ENCODE data around the gene PSMB7. TPM values are rescaled to one million over a fixed set of nuclear protein-coding genes. Genes with fewer than 3 reads are reported as not detected.

PSMB7 gene
- total RNA-seq, 1 donor from 2014 or later: 108 TPM

DNA sequence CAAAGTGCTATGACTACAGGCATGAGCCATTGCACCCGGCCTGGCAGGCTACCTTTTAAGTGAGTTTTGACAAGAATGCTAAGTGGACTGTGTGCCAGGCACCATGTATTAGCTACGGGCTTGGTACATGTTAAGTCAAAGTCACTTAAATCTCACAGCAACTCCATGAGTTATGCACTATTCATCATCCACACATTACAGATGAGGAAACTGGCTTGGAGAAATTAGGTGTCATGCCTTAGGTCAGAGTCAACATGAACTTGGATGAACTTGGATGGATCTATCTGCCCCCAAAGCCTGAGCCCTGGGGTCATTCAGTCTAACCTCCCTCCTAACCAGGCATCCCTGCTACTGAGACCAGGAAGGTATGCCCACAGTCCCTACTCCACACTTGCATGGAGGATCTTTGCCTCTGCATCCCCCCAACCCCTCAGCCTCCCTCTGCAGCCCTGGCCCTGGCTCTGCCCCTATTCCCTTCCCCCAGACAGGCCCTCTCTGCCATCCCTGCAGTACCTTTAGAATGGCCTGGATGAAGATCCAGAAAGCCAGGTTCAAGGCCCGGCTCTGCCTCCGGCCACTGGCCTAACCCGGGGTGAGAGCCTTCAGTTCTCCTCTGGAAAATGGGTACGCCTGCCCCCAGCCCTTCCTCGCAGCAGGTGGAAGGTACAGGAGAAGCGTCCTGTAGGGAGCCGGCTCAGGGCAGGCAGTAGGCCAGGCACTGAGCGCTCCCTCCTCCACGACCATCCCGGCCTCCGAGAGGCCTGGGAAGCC lies 34.3 kb upstream of the PSMB7 start:
- Mint-ChIP-seq H3K4me3 (ENCODE audit: unreplicated experiment) (no peak overlapping the region), H3K9me3 (ENCODE audit: low read depth) (no peaks in the 10 kb centered on the region), H3K36me3 (ENCODE audit: low read depth) (no peaks in the 10 kb centered on the region), H3K27me3 (ENCODE audit: low read depth) (peaks cover 18% of the 10 kb centered on the region), H3K27ac (ENCODE audit: unreplicated experiment) (no peak overlapping the region), H3K4me1 (ENCODE audit: low read depth) (peaks cover 7% of the 10 kb centered on the region)
- TF ChIP-seq, protein P1, sequence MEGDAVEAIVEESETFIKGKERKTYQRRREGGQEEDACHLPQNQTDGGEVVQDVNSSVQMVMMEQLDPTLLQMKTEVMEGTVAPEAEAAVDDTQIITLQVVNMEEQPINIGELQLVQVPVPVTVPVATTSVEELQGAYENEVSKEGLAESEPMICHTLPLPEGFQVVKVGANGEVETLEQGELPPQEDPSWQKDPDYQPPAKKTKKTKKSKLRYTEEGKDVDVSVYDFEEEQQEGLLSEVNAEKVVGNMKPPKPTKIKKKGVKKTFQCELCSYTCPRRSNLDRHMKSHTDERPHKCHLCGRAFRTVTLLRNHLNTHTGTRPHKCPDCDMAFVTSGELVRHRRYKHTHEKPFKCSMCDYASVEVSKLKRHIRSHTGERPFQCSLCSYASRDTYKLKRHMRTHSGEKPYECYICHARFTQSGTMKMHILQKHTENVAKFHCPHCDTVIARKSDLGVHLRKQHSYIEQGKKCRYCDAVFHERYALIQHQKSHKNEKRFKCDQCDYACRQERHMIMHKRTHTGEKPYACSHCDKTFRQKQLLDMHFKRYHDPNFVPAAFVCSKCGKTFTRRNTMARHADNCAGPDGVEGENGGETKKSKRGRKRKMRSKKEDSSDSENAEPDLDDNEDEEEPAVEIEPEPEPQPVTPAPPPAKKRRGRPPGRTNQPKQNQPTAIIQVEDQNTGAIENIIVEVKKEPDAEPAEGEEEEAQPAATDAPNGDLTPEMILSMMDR (IDR thresholded peaks at IDR 0.05): no peak
- peak; percentile 54 for DNase-seq (ENCODE audit: low spot score)

DNA sequence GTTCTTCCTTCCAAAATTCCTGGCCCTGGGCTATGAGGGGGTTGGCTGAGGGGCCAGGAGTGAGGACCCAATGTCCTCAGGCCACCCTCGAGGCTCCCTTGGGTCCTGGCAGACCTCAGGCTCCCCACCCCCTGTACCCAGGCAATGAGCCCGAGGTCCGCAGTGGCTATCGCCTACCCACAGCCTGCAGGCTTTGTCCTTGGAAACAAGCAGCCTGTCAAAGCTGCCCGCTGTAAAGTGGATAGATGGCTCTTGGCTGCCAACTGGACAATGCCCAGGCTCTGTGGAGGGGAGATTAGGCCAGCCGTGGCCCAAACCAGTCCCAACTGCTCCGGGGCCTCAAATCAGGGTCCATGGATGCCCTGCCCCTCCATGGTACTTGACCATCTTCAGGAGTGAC lies 32.8 kb upstream of the PSMB7 start:
- H3K4me3 Mint-ChIP-seq (ENCODE audit: unreplicated experiment): no peak overlapping the region
- H3K27me3 Mint-ChIP-seq (ENCODE audit: low read depth): peaks cover 18% of the 10 kb centered on the region
- no peaks in the 10 kb centered on the region for H3K36me3 Mint-ChIP-seq (ENCODE audit: low read depth)
- TF ChIP-seq, protein P1 (IDR thresholded peaks at IDR 0.05): no peak
- DNase-seq (ENCODE audit: low spot score): no peak
- H3K4me1 Mint-ChIP-seq (ENCODE audit: low read depth): peaks cover 7% of the 10 kb centered on the region
- no peak overlapping the region for H3K27ac Mint-ChIP-seq (ENCODE audit: unreplicated experiment)
- no peaks in the 10 kb centered on the region for H3K9me3 Mint-ChIP-seq (ENCODE audit: low read depth)

DNA sequence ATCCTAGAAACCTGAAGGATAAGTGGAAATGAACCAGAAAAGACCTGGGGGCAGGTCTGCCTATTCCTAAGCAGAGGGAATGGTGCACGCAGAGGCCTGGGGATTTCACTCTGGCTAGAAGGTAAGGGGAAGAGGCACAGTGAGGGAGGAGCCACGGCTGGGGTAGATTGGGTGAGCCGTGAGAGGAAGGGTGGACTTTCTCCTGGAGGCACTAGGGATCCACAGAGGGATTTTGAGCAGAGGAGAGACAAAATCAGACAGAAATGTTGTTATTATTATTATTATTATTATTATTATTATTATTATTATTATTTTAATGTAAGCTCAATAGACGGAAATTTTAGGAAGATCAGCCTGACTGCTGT lies 32.0 kb upstream of the PSMB7 start:
- DNase-seq (ENCODE audit: low spot score): no peak
- Mint-ChIP-seq H3K4me3 (ENCODE audit: unreplicated experiment) (no peak overlapping the region), H3K36me3 (ENCODE audit: low read depth) (no peaks in the 10 kb centered on the region), H3K4me1 (ENCODE audit: low read depth) (peaks cover 7% of the 10 kb centered on the region), H3K27ac (ENCODE audit: unreplicated experiment) (no peak overlapping the region), H3K27me3 (ENCODE audit: low read depth) (peaks cover 13% of the 10 kb centered on the region), H3K9me3 (ENCODE audit: low read depth) (no peaks in the 10 kb centered on the region)
- TF ChIP-seq, protein P1 (IDR thresholded peaks at IDR 0.05): no peak

DNA sequence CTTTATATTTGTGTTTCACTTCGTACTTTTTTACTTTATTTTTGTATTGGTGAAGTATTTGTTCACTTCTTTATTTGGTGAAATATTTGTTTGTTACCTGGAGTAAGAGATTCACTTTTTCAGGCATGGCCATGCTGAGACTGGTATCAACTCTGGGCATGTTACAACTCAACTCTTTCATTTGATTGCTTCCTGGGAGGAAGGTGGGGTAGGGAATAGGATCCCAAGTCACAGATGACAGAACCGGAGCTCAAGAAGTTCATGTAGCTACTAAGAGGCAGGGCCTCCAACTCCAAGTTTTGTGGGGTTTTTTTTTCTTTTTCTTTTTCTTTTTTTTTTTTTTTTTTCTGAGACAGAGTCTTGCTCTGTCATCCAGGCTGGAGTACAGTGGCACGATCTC lies 28.9 kb upstream of the PSMB7 start:
- TF ChIP-seq, protein P1 (IDR thresholded peaks at IDR 0.05): no peak
- Mint-ChIP-seq H3K36me3 (ENCODE audit: low read depth) (no peaks in the 10 kb centered on the region), H3K9me3 (ENCODE audit: low read depth) (no peaks in the 10 kb centered on the region), H3K4me3 (ENCODE audit: unreplicated experiment) (no peak overlapping the region), H3K4me1 (ENCODE audit: low read depth) (no peaks in the 10 kb centered on the region), H3K27me3 (ENCODE audit: low read depth) (peaks cover 7% of the 10 kb centered on the region), H3K27ac (ENCODE audit: unreplicated experiment) (no peak overlapping the region)
- no peak for DNase-seq (ENCODE audit: low spot score)

DNA sequence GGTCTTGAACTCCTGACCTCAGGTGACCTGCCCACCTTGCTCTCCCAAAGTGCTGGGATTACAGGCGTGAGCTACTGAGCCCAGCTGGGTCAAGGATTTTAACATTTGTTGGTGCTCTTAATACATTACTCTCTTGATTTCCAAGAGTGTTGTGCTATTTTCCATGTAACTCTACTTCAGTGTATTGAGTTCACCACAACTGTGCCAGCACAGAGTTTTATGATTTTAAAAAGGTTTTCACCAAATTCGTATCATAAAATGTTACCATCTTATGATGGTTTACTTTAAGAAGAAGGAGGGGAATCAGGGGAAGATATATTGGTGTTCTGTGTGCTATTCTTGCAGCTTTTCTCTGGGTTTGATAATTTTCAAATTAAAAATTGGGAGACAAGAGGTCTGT lies 28.4 kb upstream of the PSMB7 start:
- no peak for DNase-seq (ENCODE audit: low spot score)
- Mint-ChIP-seq H3K36me3 (ENCODE audit: low read depth) (no peaks in the 10 kb centered on the region), H3K9me3 (ENCODE audit: low read depth) (no peaks in the 10 kb centered on the region), H3K4me3 (ENCODE audit: unreplicated experiment) (no peak overlapping the region), H3K27ac (ENCODE audit: unreplicated experiment) (no peak overlapping the region), H3K4me1 (ENCODE audit: low read depth) (no peaks in the 10 kb centered on the region), H3K27me3 (ENCODE audit: low read depth) (peaks cover 7% of the 10 kb centered on the region)
- TF ChIP-seq, protein P1 (IDR thresholded peaks at IDR 0.05): no peak
